SK-N-SH (cell line): ENCODE results near the gene HCST. TPM values are rescaled to one million over a fixed set of nuclear protein-coding genes. Genes with fewer than 3 reads are reported as not detected.
A peak's percentile ranks its signal among the peaks of the same experiment; 100 is the strongest.

Experiments
- CTCF ChIA-PET: fragments of 300-600, 350-600 bp; formaldehyde crosslinking; extraction: SDS; loops from one replicate; lab custom pipeline; 2021; lab: Yijun Ruan, JAX
- POLR2A ChIA-PET: fragments of 350-600 bp; sonication (Branson Sonifier 250); formaldehyde crosslinking; extraction: SDS; loops from one replicate; lab custom pipeline; 2020; ENCODE audit warnings: antibody characterized with exemption, inconsistent platforms; lab: Yijun Ruan, JAX
- DNase-seq: peaks from one replicate; pipeline ENCODE4 v3.0.0; 2012
- H2AFZ ChIP-seq: fragments of 200-600 bp; sonication (generic); 2 replicates; pipeline ENCODE4 v1.8.1; 2016; ENCODE audit warnings: antibody characterized with exemption, mild to moderate bottlenecking, low read depth
- H3F3A ChIP-seq: fragments of 200-600 bp; sonication (generic); replicated peaks from 2 replicates; pipeline ENCODE3; 2016; ENCODE audit warnings: antibody characterized with exemption, mild to moderate bottlenecking; ENCODE audit not compliant: insufficient read depth
- H3K27ac ChIP-seq, 2 experiments: fragments of 200-500 bp in 1 of 2; fragments of 200-600 bp in 1 of 2; sonication (Bioruptor generic) in 1 of 2; sonication (generic), shearing (Covaris generic) in 1 of 2; 2 replicates each; pipeline versions ENCODE4 v1.5.1 to v1.6.1; 2014 to 2016; ENCODE audit warnings: low read depth in 2 of 2, inconsistent platforms in 1 of 2, low read length in 1 of 2, mild to moderate bottlenecking in 1 of 2, mixed read lengths in 1 of 2
- H3K27me3 ChIP-seq: fragments of 200-600 bp; sonication (generic), shearing (Covaris generic); 2 replicates; pipeline ENCODE4 v1.6.1; 2016; ENCODE audit warnings: mixed run types; ENCODE audit not compliant: insufficient read depth
- H3K36me3 ChIP-seq, 2 experiments: fragments of 200-500 bp in 1 of 2; fragments of 200-600 bp in 1 of 2; sonication (Bioruptor generic) in 1 of 2; sonication (generic) in 1 of 2; replicated peaks in 1 of 2; 2 replicates each; pipeline versions ENCODE3 to v1.5.1; 2014 to 2016; ENCODE audit warnings: low read length in 1 of 2, mild to moderate bottlenecking in 1 of 2; ENCODE audit not compliant: insufficient read depth in 2 of 2, control insufficient read depth in 1 of 2
- H3K4me1 ChIP-seq, 2 experiments: fragments of 200-500 bp in 1 of 2; fragments of 200-600 bp in 1 of 2; sonication (Bioruptor generic) in 1 of 2; sonication (generic), shearing (Covaris generic) in 1 of 2; 2 replicates each; pipeline versions ENCODE4 v1.5.1 to v1.6.1; 2014 to 2016; ENCODE audit warnings: low read depth in 1 of 2, low read length in 1 of 2, mixed run types in 1 of 2; ENCODE audit not compliant: insufficient read depth in 2 of 2, control insufficient read depth in 1 of 2
- H3K4me2 ChIP-seq: fragments of 200-600 bp; sonication (generic), shearing (Covaris generic); 2 replicates; pipeline ENCODE4 v1.6.1; 2017; ENCODE audit warnings: mixed run types
- H3K4me3 ChIP-seq, 2 experiments: fragments of 200-500 bp in 1 of 2; fragments of 200-600 bp in 1 of 2; sonication (Bioruptor generic) in 1 of 2; sonication (generic), shearing (Covaris generic) in 1 of 2; 2 replicates each; pipeline versions ENCODE4 v1.5.1 to v1.8.1; 2014 to 2016; ENCODE audit warnings: low read depth in 2 of 2, inconsistent platforms in 1 of 2, low read length in 1 of 2, mild to moderate bottlenecking in 1 of 2, mixed read lengths in 1 of 2, moderate library complexity in 1 of 2
- H3K79me2 ChIP-seq: fragments of 200-600 bp; sonication (generic); 2 replicates; pipeline ENCODE4 v1.8.1; 2017; ENCODE audit warnings: mild to moderate bottlenecking; ENCODE audit not compliant: insufficient read depth
- H3K9ac ChIP-seq: fragments of 200-600 bp; sonication (generic); 2 replicates; pipeline ENCODE4 v1.6.1; 2017; ENCODE audit warnings: mixed run types
- H3K9me2 ChIP-seq: fragments of 200-600 bp; sonication (generic); 2 replicates; pipeline ENCODE4 v1.6.1; 2017; ENCODE audit warnings: mixed run types
- H3K9me3 ChIP-seq: fragments of 200-600 bp; sonication (generic); 2 replicates; pipeline ENCODE4 v1.6.1; 2017; ENCODE audit warnings: mixed run types, mild to moderate bottlenecking, moderate library complexity
- H4K20me1 ChIP-seq: fragments of 200-600 bp; sonication (generic); 2 replicates; pipeline ENCODE4 v1.6.1; 2017; ENCODE audit warnings: mild to moderate bottlenecking, mixed run types; ENCODE audit not compliant: insufficient read depth
- CHD2 ChIP-seq: fragments of 150-350 bp; IDR thresholded peaks from 2 replicates; pipeline ENCODE4 v1.6.1; 2018; ENCODE audit warnings: low read length; ENCODE audit not compliant: partially characterized antibody
- CTCF ChIP-seq: fragments of 200-600 bp; sonication (generic); IDR thresholded peaks from 2 replicates; pipeline ENCODE4 v1.6.1; 2017; ENCODE audit warnings: antibody characterized with exemption, mild to moderate bottlenecking, moderate library complexity
- ELF1 ChIP-seq: IDR thresholded peaks from 2 replicates; pipeline ENCODE4 v1.4.0; 2012
- GATA2 ChIP-seq: sonication (generic); formaldehyde crosslinking; IDR thresholded peaks from 2 replicates; pipeline ENCODE4 v1.5.0; 2020; ENCODE audit warnings: mild to moderate bottlenecking, missing genetic modification reagents
- MAX ChIP-seq: IDR thresholded peaks from 2 replicates; pipeline ENCODE4 v1.4.0; 2012; ENCODE audit warnings: low read depth
- MEF2A ChIP-seq: IDR thresholded peaks from 2 replicates; pipeline ENCODE4 v1.4.0; 2012; ENCODE audit warnings: low read depth, borderline replicate concordance
- NFIC ChIP-seq: IDR thresholded peaks from 2 replicates; pipeline ENCODE4 v1.4.0; 2012; ENCODE audit warnings: borderline replicate concordance
- NRF1 ChIP-seq: IDR thresholded peaks from 2 replicates; pipeline ENCODE4 v1.6.1; 2012; ENCODE audit warnings: low read depth, mild to moderate bottlenecking, low read length
- POLR2AphosphoS5 ChIP-seq: IDR thresholded peaks from 2 replicates; pipeline ENCODE4 v1.6.1; 2012; ENCODE audit warnings: low read depth, low read length
- RFX5 ChIP-seq: IDR thresholded peaks from 2 replicates; pipeline ENCODE4 v1.6.1; 2012; ENCODE audit warnings: mild to moderate bottlenecking, improper control_type of control experiment, low read length
- RXRA ChIP-seq: IDR thresholded peaks from 2 replicates; pipeline ENCODE4 v1.4.0; 2012; ENCODE audit warnings: low read depth, mild to moderate bottlenecking, borderline replicate concordance
- TAF1 ChIP-seq: IDR thresholded peaks from 2 replicates; pipeline ENCODE4 v1.6.1; 2012; ENCODE audit warnings: low read depth, mild to moderate bottlenecking, low read length, moderate library complexity, borderline replicate concordance
- WGBS: methylation state at CpG from one replicate; pipeline ENCODE4 v1.1.6; 2017; ENCODE audit warnings: low lambda C conversion rate; 5-methylcytosine and 5-hydroxymethylcytosine counted together
- polyA plus RNA-seq, 3 experiments: library from polyadenylated mRNA; depleted of rRNA; stranded (reverse); fragments of >200 nt; gene quantifications; 2 replicates each; pipeline ENCODE4 v1.2.3, GENCODE V29; 2012
- TF ChIP-seq, protein P1 (sequence below): IDR thresholded peaks from 2 replicates; pipeline ENCODE4 v1.6.1; 2012; ENCODE audit warnings: mild to moderate bottlenecking, low read depth, low read length, moderate library complexity
- TF ChIP-seq, protein P2 (sequence below): fragments of 150-350 bp; IDR thresholded peaks from 2 replicates; pipeline ENCODE4 v1.6.1; 2017; ENCODE audit warnings: antibody characterized with exemption, low read length, low read depth, borderline replicate concordance
- TF ChIP-seq, protein P3 (sequence below): fragments of 150-350 bp; IDR thresholded peaks from 2 replicates; pipeline ENCODE4 v1.6.1; 2016; ENCODE audit warnings: mild to moderate bottlenecking, low read depth, low read length

Gene HCST
- polyA plus RNA-seq, 1 of the 3 experiments (the other 2 are of a cell fraction): 0.59 TPM

GRCh38 chr19:35863018-35863417 is 39.3 kb upstream of the HCST start (continued):
- TF ChIP-seq POLR2AphosphoS5 (no peak), MAX (no peak), TAF1 (no peak), GATA2 (no peak), RFX5 (no peak), RXRA (no peak), NFIC (no peak), MEF2A (no peak)
- TF ChIP-seq, protein P1, sequence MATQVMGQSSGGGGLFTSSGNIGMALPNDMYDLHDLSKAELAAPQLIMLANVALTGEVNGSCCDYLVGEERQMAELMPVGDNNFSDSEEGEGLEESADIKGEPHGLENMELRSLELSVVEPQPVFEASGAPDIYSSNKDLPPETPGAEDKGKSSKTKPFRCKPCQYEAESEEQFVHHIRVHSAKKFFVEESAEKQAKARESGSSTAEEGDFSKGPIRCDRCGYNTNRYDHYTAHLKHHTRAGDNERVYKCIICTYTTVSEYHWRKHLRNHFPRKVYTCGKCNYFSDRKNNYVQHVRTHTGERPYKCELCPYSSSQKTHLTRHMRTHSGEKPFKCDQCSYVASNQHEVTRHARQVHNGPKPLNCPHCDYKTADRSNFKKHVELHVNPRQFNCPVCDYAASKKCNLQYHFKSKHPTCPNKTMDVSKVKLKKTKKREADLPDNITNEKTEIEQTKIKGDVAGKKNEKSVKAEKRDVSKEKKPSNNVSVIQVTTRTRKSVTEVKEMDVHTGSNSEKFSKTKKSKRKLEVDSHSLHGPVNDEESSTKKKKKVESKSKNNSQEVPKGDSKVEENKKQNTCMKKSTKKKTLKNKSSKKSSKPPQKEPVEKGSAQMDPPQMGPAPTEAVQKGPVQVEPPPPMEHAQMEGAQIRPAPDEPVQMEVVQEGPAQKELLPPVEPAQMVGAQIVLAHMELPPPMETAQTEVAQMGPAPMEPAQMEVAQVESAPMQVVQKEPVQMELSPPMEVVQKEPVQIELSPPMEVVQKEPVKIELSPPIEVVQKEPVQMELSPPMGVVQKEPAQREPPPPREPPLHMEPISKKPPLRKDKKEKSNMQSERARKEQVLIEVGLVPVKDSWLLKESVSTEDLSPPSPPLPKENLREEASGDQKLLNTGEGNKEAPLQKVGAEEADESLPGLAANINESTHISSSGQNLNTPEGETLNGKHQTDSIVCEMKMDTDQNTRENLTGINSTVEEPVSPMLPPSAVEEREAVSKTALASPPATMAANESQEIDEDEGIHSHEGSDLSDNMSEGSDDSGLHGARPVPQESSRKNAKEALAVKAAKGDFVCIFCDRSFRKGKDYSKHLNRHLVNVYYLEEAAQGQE: no peak
- TF ChIP-seq, protein P2, sequence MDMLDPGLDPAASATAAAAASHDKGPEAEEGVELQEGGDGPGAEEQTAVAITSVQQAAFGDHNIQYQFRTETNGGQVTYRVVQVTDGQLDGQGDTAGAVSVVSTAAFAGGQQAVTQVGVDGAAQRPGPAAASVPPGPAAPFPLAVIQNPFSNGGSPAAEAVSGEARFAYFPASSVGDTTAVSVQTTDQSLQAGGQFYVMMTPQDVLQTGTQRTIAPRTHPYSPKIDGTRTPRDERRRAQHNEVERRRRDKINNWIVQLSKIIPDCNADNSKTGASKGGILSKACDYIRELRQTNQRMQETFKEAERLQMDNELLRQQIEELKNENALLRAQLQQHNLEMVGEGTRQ: no peak
- TF ChIP-seq, protein P3, sequence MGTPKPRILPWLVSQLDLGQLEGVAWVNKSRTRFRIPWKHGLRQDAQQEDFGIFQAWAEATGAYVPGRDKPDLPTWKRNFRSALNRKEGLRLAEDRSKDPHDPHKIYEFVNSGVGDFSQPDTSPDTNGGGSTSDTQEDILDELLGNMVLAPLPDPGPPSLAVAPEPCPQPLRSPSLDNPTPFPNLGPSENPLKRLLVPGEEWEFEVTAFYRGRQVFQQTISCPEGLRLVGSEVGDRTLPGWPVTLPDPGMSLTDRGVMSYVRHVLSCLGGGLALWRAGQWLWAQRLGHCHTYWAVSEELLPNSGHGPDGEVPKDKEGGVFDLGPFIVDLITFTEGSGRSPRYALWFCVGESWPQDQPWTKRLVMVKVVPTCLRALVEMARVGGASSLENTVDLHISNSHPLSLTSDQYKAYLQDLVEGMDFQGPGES: no peak

DNA sequence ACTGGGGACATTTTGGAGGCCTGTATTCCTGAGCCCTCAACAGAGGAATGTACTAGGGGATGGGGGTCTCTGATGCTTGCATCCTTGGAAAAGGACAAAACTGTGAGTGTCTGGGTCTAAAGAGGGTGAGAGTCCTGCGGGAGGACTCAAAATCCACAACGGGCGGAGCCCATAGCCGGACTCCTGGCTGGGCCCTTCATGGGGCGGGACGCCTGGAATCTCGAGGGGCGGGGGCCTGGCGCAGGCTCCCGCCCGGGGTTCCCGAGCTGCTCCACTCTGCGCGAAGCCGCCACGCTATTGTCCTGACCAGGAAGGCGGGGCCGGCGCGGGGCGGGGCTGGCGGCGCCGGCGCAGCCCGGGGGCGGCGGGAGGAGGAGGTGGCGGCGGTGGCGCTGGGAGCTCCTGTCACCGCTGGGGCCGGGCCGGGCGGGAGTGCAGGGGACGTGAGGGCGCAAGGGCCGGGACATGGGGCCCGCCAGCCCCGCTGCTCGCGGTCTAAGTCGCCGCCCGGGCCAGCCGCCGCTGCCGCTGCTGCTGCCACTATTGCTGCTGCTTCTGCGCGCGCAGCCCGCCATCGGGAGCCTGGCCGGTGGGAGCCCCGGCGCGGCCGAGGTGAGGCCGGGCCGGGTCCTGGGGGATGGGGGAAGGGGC is 34.0 kb upstream of the HCST start, which contains the start of gene APLP1:
Gene APLP1, plus strand, starts transcription at position 403 of the 651 bp plus-strand sequence. Its CDS starts 63 bp downstream, at position 466.
- Histone ChIP-seq H3K27me3 (no peaks in the 10 kb centered on the region), H3K9me3 (no peaks in the 10 kb centered on the region), H3K4me3 (peak within 1 kb of the TSS; percentile 52 to 60), H3K79me2 (no peaks in the 10 kb centered on the region), H3K27ac (peak within 1 kb of the TSS in 1 of 2 experiments; percentile 75; a peak in 2 of 4 replicates), H3K9ac (no peak within 1 kb of the TSS), H4K20me1 (no peaks in the 10 kb centered on the region), H3F3A (no peaks in the 10 kb centered on the region), H3K36me3 (no peaks in the 10 kb centered on the region), H3K4me2 (peak within 1 kb of the TSS; percentile 96), H3K4me1 (peaks cover 7 to 11% of the 10 kb centered on the region in 2 experiments; a peak in 2 of 4 replicates), H2AFZ (peak within 1 kb of the TSS; percentile 76; the same call in 1 of the 2 replicates), H3K9me2 (no peaks in the 10 kb centered on the region)
- WGBS: under 1% methylated on average over 23 of the region's 60 CpGs
- peak; percentile 92 for DNase-seq
- TF ChIP-seq NRF1 (peak; percentile 64), CTCF (no peak), ELF1 (no peak), CHD2 (no peak)
- TF ChIP-seq, protein P2: no peak
- ChIA-PET POLR2A (interaction anchor here (0.7 to 1.4 kb wide), 6 partner anchors 14 to 186 kb away, joined by 3 to 7 read pairs (median 4); partner anchors contain the start of genes LIN37 and THAP8), CTCF (interaction anchor here (0.9 to 4.2 kb wide), 3 partner anchors 13 to 63 kb away, joined by 3 to 18 read pairs (median 4); partner anchors contain the start of gene NFKBID)
